HepG2 (cell line): ENCODE results near the gene FOXR1. TPM values are rescaled to one million over a fixed set of nuclear protein-coding genes. Genes with fewer than 3 reads are reported as not detected.

Experiments
- ATAD3A ChIP-seq: sonication (generic); formaldehyde crosslinking; IDR thresholded peaks from 2 replicates; pipeline ENCODE4 v1.4.0; 2020; ENCODE audit warnings: missing genetic modification reagents
- BCL3 ChIP-seq: sonication (generic); formaldehyde crosslinking; IDR thresholded peaks from 2 replicates; pipeline ENCODE4 v1.5.1; 2020; ENCODE audit warnings: mild to moderate bottlenecking, missing genetic modification reagents, moderate library complexity
- FOXK1 ChIP-seq: sonication (generic); formaldehyde crosslinking; IDR thresholded peaks from 2 replicates; pipeline ENCODE4 v1.4.0; 2020; ENCODE audit warnings: low read depth, missing genetic modification reagents, borderline replicate concordance
- GMEB1 ChIP-seq: sonication (generic); formaldehyde crosslinking; IDR thresholded peaks from 2 replicates; pipeline ENCODE4 v1.5.1; 2020; ENCODE audit warnings: missing genetic modification reagents, mild to moderate bottlenecking, borderline replicate concordance
- HNRNPUL1 ChIP-seq: fragments of 200-400 bp; formaldehyde crosslinking; IDR thresholded peaks from 2 replicates; pipeline ENCODE4 v1.6.1; 2017; ENCODE audit warnings: low read depth, mild to moderate bottlenecking, low read length, moderate library complexity
- ISX ChIP-seq: sonication (generic); formaldehyde crosslinking; conservative IDR thresholded peaks from 2 replicates; pipeline ENCODE4 v1.5.0; 2020; ENCODE audit warnings: missing genetic modification reagents
- KLF16 ChIP-seq, 2 experiments: sonication (generic) in 1 of 2; formaldehyde crosslinking in 1 of 2; IDR thresholded peaks; 2 replicates each; pipeline versions ENCODE4 v1.6.1 to v1.8.0; 2016 to 2023; ENCODE audit warnings: missing genetic modification reagents in 2 of 2, missing compliant biosample characterization in 1 of 2
- MTF2 ChIP-seq: sonication (generic); formaldehyde crosslinking; IDR thresholded peaks from 2 replicates; pipeline ENCODE4 v1.5.0; 2020; ENCODE audit warnings: missing genetic modification reagents, borderline replicate concordance
- NFRKB ChIP-seq: fragments of 450-650 bp; IDR thresholded peaks from 2 replicates; pipeline ENCODE4 v1.6.1; 2017
- PLSCR1 ChIP-seq: sonication (generic); formaldehyde crosslinking; IDR thresholded peaks from 2 replicates; pipeline ENCODE4 v1.5.0; 2020; ENCODE audit warnings: missing genetic modification reagents, mild to moderate bottlenecking, borderline replicate concordance
- RBM39 ChIP-seq: fragments of 200-400 bp; formaldehyde crosslinking; IDR thresholded peaks from one replicate; pipeline ENCODE4 v1.6.1; 2018; ENCODE audit warnings: antibody characterized with exemption, mild to moderate bottlenecking, low read depth, low read length; ENCODE audit not compliant: poor library complexity, severe bottlenecking
- SOX5 ChIP-seq: IDR thresholded peaks from 2 replicates; pipeline ENCODE4 v1.6.1; 2016; ENCODE audit warnings: borderline replicate concordance
- ZC3H4 ChIP-seq: sonication (generic); formaldehyde crosslinking; IDR thresholded peaks from 2 replicates; pipeline ENCODE4 v1.4.0; 2020; ENCODE audit warnings: missing genetic modification reagents, borderline replicate concordance
- ZFP37 ChIP-seq: sonication (generic); formaldehyde crosslinking; IDR thresholded peaks from 2 replicates; pipeline ENCODE4 v1.4.0; 2020; ENCODE audit warnings: missing genetic modification reagents, borderline replicate concordance
- ZNF101 ChIP-seq: sonication (generic); formaldehyde crosslinking; IDR thresholded peaks from 2 replicates; pipeline ENCODE4 v1.4.0; 2020; ENCODE audit warnings: mild to moderate bottlenecking, low read depth, missing genetic modification reagents, borderline replicate concordance
- ZNF20 ChIP-seq: sonication (generic); formaldehyde crosslinking; IDR thresholded peaks from 2 replicates; pipeline ENCODE4 v1.4.0; 2020; ENCODE audit warnings: mild to moderate bottlenecking, moderate library complexity, missing genetic modification reagents
- ZNF33B ChIP-seq: sonication (generic); formaldehyde crosslinking; IDR thresholded peaks from 2 replicates; pipeline ENCODE4 v1.5.1; 2020; ENCODE audit warnings: mild to moderate bottlenecking, missing genetic modification reagents
- ZNF547 ChIP-seq: sonication (generic); formaldehyde crosslinking; IDR thresholded peaks from 2 replicates; pipeline ENCODE4 v1.5.1; 2020; ENCODE audit warnings: mild to moderate bottlenecking, missing genetic modification reagents
- ZNF670 ChIP-seq: sonication (generic); formaldehyde crosslinking; IDR thresholded peaks from 2 replicates; pipeline ENCODE4 v1.8.0; 2022; ENCODE audit warnings: mild to moderate bottlenecking, missing genetic modification reagents, borderline replicate concordance
- ZNF772 ChIP-seq: sonication (generic); formaldehyde crosslinking; IDR thresholded peaks from 2 replicates; pipeline ENCODE4 v1.5.0; 2020; ENCODE audit warnings: mild to moderate bottlenecking, missing genetic modification reagents
- ZNF792 ChIP-seq: IDR thresholded peaks from 2 replicates; pipeline ENCODE4 v1.6.1; 2016
- ZNF841 ChIP-seq: sonication (generic); formaldehyde crosslinking; IDR thresholded peaks from 2 replicates; pipeline ENCODE4 v1.8.1; 2023; ENCODE audit warnings: missing genetic modification reagents, borderline replicate concordance
- polyA plus RNA-seq, 8 experiments: library from polyadenylated mRNA; depleted of rRNA in 3 of 8; stranded (reverse) in 7 of 8; unstranded in 1 of 8; fragments of >200 nt; fragmentation: Illumina TruSeq in 4 of 8; extraction: Trizol in 4 of 8; gene quantifications; 2 replicates each; pipeline versions ENCODE4 v1.2.1 to v1.2.3, GENCODE V29; 2011 to 2016; ENCODE audit warnings: low read depth in 4 of 8, missing spikeins in 1 of 8, mixed read lengths in 1 of 8; ENCODE audit not compliant: insufficient read depth in 1 of 8
- total RNA-seq, 5 experiments: library from RNA; depleted of rRNA; stranded (reverse); fragments of >200 nt; fragmentation: Illumina TruSeq; extraction: Trizol; gene quantifications; 2 replicates each; pipeline ENCODE4 v1.2.3, GENCODE V29; 2016; ENCODE audit warnings: low read depth in 1 of 5
- TF ChIP-seq, protein P1 (sequence below): sonication (generic); formaldehyde crosslinking; conservative IDR thresholded peaks from 2 replicates; pipeline ENCODE4 v1.8.0; 2022; ENCODE audit warnings: low read depth, missing genetic modification reagents

Gene FOXR1
- total and polyA plus RNA-seq, 2 of the 13 experiments (the other 11 are each of a cell fraction or from before 2014, with no cell fraction given): not detected

GRCh38 chr11:119030329-119031047, 58.9 kb downstream of the FOXR1 start, which contains the start of gene SLC37A4 (continued):
- TF ChIP-seq ZNF670 (CRISPR knock-in tag) (no peak), MTF2 (CRISPR knock-in tag) (no peak), ZFP37 (peak; percentile 77; the same call in 1 of the 2 replicates), RBM39 (peak; percentile 66), BCL3 (CRISPR knock-in tag) (peak; percentile 79), ISX (CRISPR knock-in tag) (peak; percentile 61; the same call in 1 of the 2 replicates), ZNF547 (CRISPR knock-in tag) (0 out of 2 replicates have a peak, but pooled peaks have one; percentile 64), ZNF33B (CRISPR knock-in tag) (no peak; the same call in 1 of the 2 replicates), ZNF20 (no peak), KLF16 (CRISPR knock-in tag; IDR thresholded peaks at IDR 0.05) (peak in 1 of 2 experiments; percentile 92; a peak in 2 of 4 replicates), GMEB1 (CRISPR knock-in tag) (peak; percentile 73), PLSCR1 (no peak), ZNF841 (CRISPR knock-in tag) (no peak), HNRNPUL1 (no peak), ZC3H4 (CRISPR knock-in tag) (0 out of 2 replicates have a peak, but pooled peaks have one; percentile 0), SOX5 (CRISPR knock-in tag) (0 out of 2 replicates have a peak, but pooled peaks have one; percentile 61), ZNF772 (CRISPR knock-in tag) (peak; percentile 94), ATAD3A (CRISPR knock-in tag) (no peak), NFRKB (no peak), FOXK1 (no peak), ZNF101 (0 out of 2 replicates have a peak, but pooled peaks have one; percentile 22), ZNF792 (peak; percentile 77; the same call in 1 of the 2 replicates)
- TF ChIP-seq, protein P1, sequence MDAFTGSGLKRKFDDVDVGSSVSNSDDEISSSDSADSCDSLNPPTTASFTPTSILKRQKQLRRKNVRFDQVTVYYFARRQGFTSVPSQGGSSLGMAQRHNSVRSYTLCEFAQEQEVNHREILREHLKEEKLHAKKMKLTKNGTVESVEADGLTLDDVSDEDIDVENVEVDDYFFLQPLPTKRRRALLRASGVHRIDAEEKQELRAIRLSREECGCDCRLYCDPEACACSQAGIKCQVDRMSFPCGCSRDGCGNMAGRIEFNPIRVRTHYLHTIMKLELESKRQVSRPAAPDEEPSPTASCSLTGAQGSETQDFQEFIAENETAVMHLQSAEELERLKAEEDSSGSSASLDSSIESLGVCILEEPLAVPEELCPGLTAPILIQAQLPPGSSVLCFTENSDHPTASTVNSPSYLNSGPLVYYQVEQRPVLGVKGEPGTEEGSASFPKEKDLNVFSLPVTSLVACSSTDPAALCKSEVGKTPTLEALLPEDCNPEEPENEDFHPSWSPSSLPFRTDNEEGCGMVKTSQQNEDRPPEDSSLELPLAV: no peak
